ENCODE measurements around the gene CPA3. TPM values are rescaled to one million over a fixed set of nuclear protein-coding genes. Genes with fewer than 3 reads are reported as not detected.

CPA3 gene
- total and polyA plus RNA-seq, 10 of the 15 experiments (the other 5 are each of a cell fraction or from before 2014, with no cell fraction given), result not detected

DNA sequence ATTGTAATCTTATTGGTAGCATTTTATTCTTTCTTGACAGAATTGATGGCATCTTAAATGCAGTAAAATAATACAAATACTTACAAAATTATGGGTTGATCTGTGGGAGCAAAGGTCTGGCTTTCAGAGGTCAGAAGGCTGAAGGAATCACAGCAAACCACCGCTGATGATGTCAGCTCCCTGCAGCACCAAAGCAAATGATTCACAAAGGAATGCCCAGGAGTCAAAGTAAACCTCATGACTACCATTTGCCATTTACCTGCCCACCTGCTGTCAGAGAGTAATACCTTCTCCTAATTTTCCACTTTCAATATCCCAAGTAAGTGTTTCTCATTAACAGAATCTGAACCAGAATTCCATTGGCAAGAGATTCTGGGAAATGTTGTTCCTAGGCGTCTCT is 46.1 kb downstream of the CPA3 start:
- ATAC-seq (no peak), DNase-seq (ENCODE audit: low read depth, low spot score) (no peak), FAIRE-seq (no peak)
- Histone ChIP-seq H2AFZ (ENCODE audit: control insufficient read depth, low read depth, low read length) (no peak overlapping the region), H3K9ac (ENCODE audit: control insufficient read depth, insufficient read depth, low read length) (no peak overlapping the region), H3K9me3 (replicated peaks; ENCODE audit: control insufficient read depth, insufficient read depth, low read length) (no peaks in the 10 kb centered on the region), H4K20me1 (ENCODE audit: control insufficient read depth, insufficient read depth) (no peaks in the 10 kb centered on the region), H3K27ac (ENCODE audit: control insufficient read depth, insufficient read depth) (no peak overlapping the region), H3K4me1 (ENCODE audit: control insufficient read depth, insufficient read depth, low read length) (no peaks in the 10 kb centered on the region), H3K4me3 (no peak overlapping the region), H3K4me2 (ENCODE audit: control insufficient read depth, insufficient read depth) (no peak overlapping the region), H3K79me2 (ENCODE audit: control insufficient read depth, insufficient read depth, low read length) (no peaks in the 10 kb centered on the region), H3K36me3 (ENCODE audit: control insufficient read depth in 2 of 2, insufficient read depth in 2 of 2, low read length in 1 of 2) (no peaks in the 10 kb centered on the region), H3K27me3 (replicated peaks in 1 of 2; ENCODE audit: control insufficient read depth in 2 of 2, insufficient read depth in 2 of 2, low read length in 1 of 2) (no peaks in the 10 kb centered on the region; a peak in 1 of 4 replicates)
- ChIA-PET CTCF (no interaction called here), RAD21 (ENCODE audit: unreplicated experiment) (no interaction called here), SMC1A (ENCODE audit: uncharacterized antibody, unreplicated experiment) (no interaction called here), POLR2A (no interaction called here)
- in situ Hi-C loops (cut with MboI), result no loop called here
- WGBS (ENCODE audit: insufficient coverage, insufficient replicate concordance, low lambda C conversion rate, missing lambda C conversion rate), result 29% methylated on average over 2 of the region's 2 CpGs
- intact Hi-C loops (cut with micrococcal nuclease; ENCODE audit: unreplicated experiment), result no loop called here
- TF ChIP-seq RAD51 (IDR thresholded peaks at IDR 0.05) (no peak), CHD4 (IDR thresholded peaks at IDR 0.05) (no peak), ATF7 (IDR thresholded peaks at IDR 0.05; ENCODE audit: low read depth) (no peak), BACH1 (IDR thresholded peaks at IDR 0.05; ENCODE audit: borderline replicate concordance) (no peak), FOS (IDR thresholded peaks at IDR 0.05; ENCODE audit: borderline replicate concordance, extremely low read depth, insufficient read length) (no peak), JUNB (IDR thresholded peaks at IDR 0.05) (no peak), RUNX3 (IDR thresholded peaks at IDR 0.05; ENCODE audit: low read length) (no peak), RELA (IDR thresholded peaks at IDR 0.05; ENCODE audit: borderline replicate concordance, partially characterized antibody) (no peak), RBBP5 (conservative IDR thresholded peaks at IDR 0.05) (no peak), KLF5 (IDR thresholded peaks at IDR 0.05; ENCODE audit: partially characterized antibody) (no peak), MYB (IDR thresholded peaks at IDR 0.05; ENCODE audit: borderline replicate concordance, low read depth, low read length) (no peak), HDAC6 (IDR thresholded peaks at IDR 0.05; ENCODE audit: unreplicated experiment) (no peak)
- TF ChIP-seq, protein P1, sequence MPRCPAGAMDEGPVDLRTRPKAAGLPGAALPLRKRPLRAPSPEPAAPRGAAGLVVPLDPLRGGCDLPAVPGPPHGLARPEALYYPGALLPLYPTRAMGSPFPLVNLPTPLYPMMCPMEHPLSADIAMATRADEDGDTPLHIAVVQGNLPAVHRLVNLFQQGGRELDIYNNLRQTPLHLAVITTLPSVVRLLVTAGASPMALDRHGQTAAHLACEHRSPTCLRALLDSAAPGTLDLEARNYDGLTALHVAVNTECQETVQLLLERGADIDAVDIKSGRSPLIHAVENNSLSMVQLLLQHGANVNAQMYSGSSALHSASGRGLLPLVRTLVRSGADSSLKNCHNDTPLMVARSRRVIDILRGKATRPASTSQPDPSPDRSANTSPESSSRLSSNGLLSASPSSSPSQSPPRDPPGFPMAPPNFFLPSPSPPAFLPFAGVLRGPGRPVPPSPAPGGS (IDR thresholded peaks at IDR 0.05; ENCODE audit: borderline replicate concordance, insufficient read depth, low read depth, low read length, poor library complexity, severe bottlenecking), result no peak
- TF ChIP-seq, protein P2, sequence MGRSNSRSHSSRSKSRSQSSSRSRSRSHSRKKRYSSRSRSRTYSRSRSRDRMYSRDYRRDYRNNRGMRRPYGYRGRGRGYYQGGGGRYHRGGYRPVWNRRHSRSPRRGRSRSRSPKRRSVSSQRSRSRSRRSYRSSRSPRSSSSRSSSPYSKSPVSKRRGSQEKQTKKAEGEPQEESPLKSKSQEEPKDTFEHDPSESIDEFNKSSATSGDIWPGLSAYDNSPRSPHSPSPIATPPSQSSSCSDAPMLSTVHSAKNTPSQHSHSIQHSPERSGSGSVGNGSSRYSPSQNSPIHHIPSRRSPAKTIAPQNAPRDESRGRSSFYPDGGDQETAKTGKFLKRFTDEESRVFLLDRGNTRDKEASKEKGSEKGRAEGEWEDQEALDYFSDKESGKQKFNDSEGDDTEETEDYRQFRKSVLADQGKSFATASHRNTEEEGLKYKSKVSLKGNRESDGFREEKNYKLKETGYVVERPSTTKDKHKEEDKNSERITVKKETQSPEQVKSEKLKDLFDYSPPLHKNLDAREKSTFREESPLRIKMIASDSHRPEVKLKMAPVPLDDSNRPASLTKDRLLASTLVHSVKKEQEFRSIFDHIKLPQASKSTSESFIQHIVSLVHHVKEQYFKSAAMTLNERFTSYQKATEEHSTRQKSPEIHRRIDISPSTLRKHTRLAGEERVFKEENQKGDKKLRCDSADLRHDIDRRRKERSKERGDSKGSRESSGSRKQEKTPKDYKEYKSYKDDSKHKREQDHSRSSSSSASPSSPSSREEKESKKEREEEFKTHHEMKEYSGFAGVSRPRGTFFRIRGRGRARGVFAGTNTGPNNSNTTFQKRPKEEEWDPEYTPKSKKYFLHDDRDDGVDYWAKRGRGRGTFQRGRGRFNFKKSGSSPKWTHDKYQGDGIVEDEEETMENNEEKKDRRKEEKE (IDR thresholded peaks at IDR 0.05), result no peak
- TF ChIP-seq, protein P3, sequence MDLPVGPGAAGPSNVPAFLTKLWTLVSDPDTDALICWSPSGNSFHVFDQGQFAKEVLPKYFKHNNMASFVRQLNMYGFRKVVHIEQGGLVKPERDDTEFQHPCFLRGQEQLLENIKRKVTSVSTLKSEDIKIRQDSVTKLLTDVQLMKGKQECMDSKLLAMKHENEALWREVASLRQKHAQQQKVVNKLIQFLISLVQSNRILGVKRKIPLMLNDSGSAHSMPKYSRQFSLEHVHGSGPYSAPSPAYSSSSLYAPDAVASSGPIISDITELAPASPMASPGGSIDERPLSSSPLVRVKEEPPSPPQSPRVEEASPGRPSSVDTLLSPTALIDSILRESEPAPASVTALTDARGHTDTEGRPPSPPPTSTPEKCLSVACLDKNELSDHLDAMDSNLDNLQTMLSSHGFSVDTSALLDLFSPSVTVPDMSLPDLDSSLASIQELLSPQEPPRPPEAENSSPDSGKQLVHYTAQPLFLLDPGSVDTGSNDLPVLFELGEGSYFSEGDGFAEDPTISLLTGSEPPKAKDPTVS (IDR thresholded peaks at IDR 0.05; ENCODE audit: low read depth, low read length), result no peak
- TF ChIP-seq, protein P4, sequence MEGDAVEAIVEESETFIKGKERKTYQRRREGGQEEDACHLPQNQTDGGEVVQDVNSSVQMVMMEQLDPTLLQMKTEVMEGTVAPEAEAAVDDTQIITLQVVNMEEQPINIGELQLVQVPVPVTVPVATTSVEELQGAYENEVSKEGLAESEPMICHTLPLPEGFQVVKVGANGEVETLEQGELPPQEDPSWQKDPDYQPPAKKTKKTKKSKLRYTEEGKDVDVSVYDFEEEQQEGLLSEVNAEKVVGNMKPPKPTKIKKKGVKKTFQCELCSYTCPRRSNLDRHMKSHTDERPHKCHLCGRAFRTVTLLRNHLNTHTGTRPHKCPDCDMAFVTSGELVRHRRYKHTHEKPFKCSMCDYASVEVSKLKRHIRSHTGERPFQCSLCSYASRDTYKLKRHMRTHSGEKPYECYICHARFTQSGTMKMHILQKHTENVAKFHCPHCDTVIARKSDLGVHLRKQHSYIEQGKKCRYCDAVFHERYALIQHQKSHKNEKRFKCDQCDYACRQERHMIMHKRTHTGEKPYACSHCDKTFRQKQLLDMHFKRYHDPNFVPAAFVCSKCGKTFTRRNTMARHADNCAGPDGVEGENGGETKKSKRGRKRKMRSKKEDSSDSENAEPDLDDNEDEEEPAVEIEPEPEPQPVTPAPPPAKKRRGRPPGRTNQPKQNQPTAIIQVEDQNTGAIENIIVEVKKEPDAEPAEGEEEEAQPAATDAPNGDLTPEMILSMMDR (IDR thresholded peaks at IDR 0.05 in 2 of 3, conservative IDR thresholded peaks at IDR 0.05 in 1 of 3; ENCODE audit: control insufficient read depth in 2 of 3, extremely low read depth in 1 of 3, insufficient read depth in 1 of 3, low read depth in 3 of 3, low read length in 3 of 3), result no peak
- TF ChIP-seq, protein P5, sequence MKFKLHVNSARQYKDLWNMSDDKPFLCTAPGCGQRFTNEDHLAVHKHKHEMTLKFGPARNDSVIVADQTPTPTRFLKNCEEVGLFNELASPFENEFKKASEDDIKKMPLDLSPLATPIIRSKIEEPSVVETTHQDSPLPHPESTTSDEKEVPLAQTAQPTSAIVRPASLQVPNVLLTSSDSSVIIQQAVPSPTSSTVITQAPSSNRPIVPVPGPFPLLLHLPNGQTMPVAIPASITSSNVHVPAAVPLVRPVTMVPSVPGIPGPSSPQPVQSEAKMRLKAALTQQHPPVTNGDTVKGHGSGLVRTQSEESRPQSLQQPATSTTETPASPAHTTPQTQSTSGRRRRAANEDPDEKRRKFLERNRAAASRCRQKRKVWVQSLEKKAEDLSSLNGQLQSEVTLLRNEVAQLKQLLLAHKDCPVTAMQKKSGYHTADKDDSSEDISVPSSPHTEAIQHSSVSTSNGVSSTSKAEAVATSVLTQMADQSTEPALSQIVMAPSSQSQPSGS (IDR thresholded peaks at IDR 0.05; ENCODE audit: low read length), result no peak
- BruUV-seq (replicated peaks), result no TSS peak
